ENCODE results near the gene PTEN.

GRCh38 chr10:87818505-87819288, 44.7 kb upstream of the PTEN start:
- TF ChIP-seq POLR2A (IDR thresholded peaks at IDR 0.05) = no peak
- TF ChIP-seq CTCF (IDR thresholded peaks at IDR 0.05) = no peak
- TF ChIP-seq POLR2AphosphoS5 (IDR thresholded peaks at IDR 0.05; ENCODE audit: insufficient read depth in 1 of 2, low read depth in 1 of 2) = no peak
